K562 (cell line): ENCODE measurements around the gene RNU2-63P. TPM values are rescaled to one million over a fixed set of nuclear protein-coding genes. Genes with fewer than 3 reads are reported as not detected.

ENCODE experiments used
- ARID1B ChIP-seq: fragments of 450-650 bp; IDR thresholded peaks from 2 replicates; pipeline ENCODE4 v1.6.1; 2016; ENCODE audit warnings: antibody characterized with exemption, mild to moderate bottlenecking, inconsistent platforms
- CCAR2 ChIP-seq: fragments of 200-400 bp; formaldehyde crosslinking; IDR thresholded peaks from 2 replicates; pipeline ENCODE4 v1.6.1; 2017; ENCODE audit warnings: mild to moderate bottlenecking, low read depth, low read length
- ELF2 ChIP-seq: fragments of 250-450 bp; sonication (Bioruptor Pico); IDR thresholded peaks from 2 replicates; pipeline ENCODE4 v1.5.0; 2021; ENCODE audit warnings: mild to moderate bottlenecking
- FOXA1 ChIP-seq: fragments of 450-650 bp; IDR thresholded peaks from 2 replicates; pipeline ENCODE4 v1.6.1; 2016; ENCODE audit warnings: mild to moderate bottlenecking, borderline replicate concordance
- FUS ChIP-seq: fragments of 200-400 bp; formaldehyde crosslinking; optimal IDR thresholded peaks from 2 replicates; pipeline ENCODE3; 2017; ENCODE audit warnings: low read depth, low read length
- HNRNPH1 ChIP-seq: fragments of 200-400 bp; formaldehyde crosslinking; optimal IDR thresholded peaks from 2 replicates; pipeline ENCODE3; 2017; ENCODE audit warnings: low read depth, mild to moderate bottlenecking, low read length, moderate library complexity
- RAD51 ChIP-seq: fragments of 450-650 bp; IDR thresholded peaks from 2 replicates; pipeline ENCODE4 v1.7.1; 2016; ENCODE audit warnings: low read depth, mild to moderate bottlenecking, borderline replicate concordance
- RBM34 ChIP-seq: fragments of 200-400 bp; formaldehyde crosslinking; IDR thresholded peaks from 2 replicates; pipeline ENCODE4 v1.6.1; 2018; ENCODE audit warnings: low read length, borderline replicate concordance; ENCODE audit not compliant: insufficient read depth
- XRCC5 ChIP-seq: fragments of 200-400 bp; formaldehyde crosslinking; IDR thresholded peaks from 2 replicates; pipeline ENCODE4 v1.6.1; 2017; ENCODE audit warnings: low read depth, mild to moderate bottlenecking, low read length
- ZNF165 ChIP-seq: fragments of 250-450 bp; sonication (Bioruptor Pico); IDR thresholded peaks from 2 replicates; pipeline ENCODE4 v1.4.0; 2020; ENCODE audit warnings: borderline replicate concordance
- polyA plus RNA-seq, 8 experiments: library from polyadenylated mRNA; depleted of rRNA in 4 of 8; stranded (reverse) in 5 of 8; unstranded in 3 of 8; fragments of >200 nt; fragmentation: Nextera tagmentation in 2 of 8; fragmentation: Illumina TruSeq in 1 of 8; extraction: Ambion mirVana in 2 of 8; extraction: Trizol in 1 of 8; gene quantifications; 2 replicates each; pipeline versions ENCODE4 v1.2.1 to v1.2.3, GENCODE V29; 2011 to 2014; ENCODE audit warnings: inconsistent platforms in 1 of 8, missing spikeins in 1 of 8
- total RNA-seq, 7 experiments: library from RNA; depleted of rRNA in 6 of 7; stranded (reverse); fragments of >200 nt in 6 of 7; fragmentation: Illumina TruSeq in 2 of 7; extraction: Trizol in 2 of 7; gene quantifications; 2 replicates each; pipeline versions ENCODE4 v1.2.1 to v1.2.3, GENCODE V29; 2011 to 2021; ENCODE audit warnings: low replicate concordance in 1 of 7
- TF ChIP-seq, protein P1 (sequence below), 2 experiments: fragments of 150-350 bp in 1 of 2; IDR thresholded peaks; 2 replicates each; pipeline ENCODE4 v1.6.1; 2012 to 2016; ENCODE audit warnings: low read depth in 2 of 2, low read length in 2 of 2, mild to moderate bottlenecking in 1 of 2, moderate library complexity in 1 of 2
- TF ChIP-seq, protein P2 (sequence below): fragments of 250-450 bp; sonication (Bioruptor Pico); IDR thresholded peaks from 2 replicates; pipeline ENCODE4 v1.4.0; 2020; ENCODE audit warnings: mild to moderate bottlenecking, moderate library complexity
- TF ChIP-seq, protein P3 (sequence below): fragments of 250-450 bp; sonication (Bioruptor Pico); IDR thresholded peaks from 2 replicates; pipeline ENCODE4 v1.4.0; 2020; ENCODE audit warnings: mild to moderate bottlenecking, moderate library complexity
- TF ChIP-seq, protein P4 (sequence below), 2 experiments: fragments of 450-650 bp in 1 of 2; IDR thresholded peaks; 2 replicates each; pipeline ENCODE4 v1.6.1; 2011 to 2017; ENCODE audit warnings: low read depth in 2 of 2, antibody characterized with exemption in 1 of 2, borderline replicate concordance in 1 of 2, low read length in 1 of 2, mild to moderate bottlenecking in 1 of 2, mixed read lengths in 1 of 2; ENCODE audit not compliant: control insufficient read depth in 1 of 2

RNU2-63P gene
- total and polyA plus RNA-seq, 9 of the 15 experiments (the other 6 are each of a cell fraction or from before 2014, with no cell fraction given) = 5.8 to 253 (median 169) TPM; not detected in 4

DNA sequence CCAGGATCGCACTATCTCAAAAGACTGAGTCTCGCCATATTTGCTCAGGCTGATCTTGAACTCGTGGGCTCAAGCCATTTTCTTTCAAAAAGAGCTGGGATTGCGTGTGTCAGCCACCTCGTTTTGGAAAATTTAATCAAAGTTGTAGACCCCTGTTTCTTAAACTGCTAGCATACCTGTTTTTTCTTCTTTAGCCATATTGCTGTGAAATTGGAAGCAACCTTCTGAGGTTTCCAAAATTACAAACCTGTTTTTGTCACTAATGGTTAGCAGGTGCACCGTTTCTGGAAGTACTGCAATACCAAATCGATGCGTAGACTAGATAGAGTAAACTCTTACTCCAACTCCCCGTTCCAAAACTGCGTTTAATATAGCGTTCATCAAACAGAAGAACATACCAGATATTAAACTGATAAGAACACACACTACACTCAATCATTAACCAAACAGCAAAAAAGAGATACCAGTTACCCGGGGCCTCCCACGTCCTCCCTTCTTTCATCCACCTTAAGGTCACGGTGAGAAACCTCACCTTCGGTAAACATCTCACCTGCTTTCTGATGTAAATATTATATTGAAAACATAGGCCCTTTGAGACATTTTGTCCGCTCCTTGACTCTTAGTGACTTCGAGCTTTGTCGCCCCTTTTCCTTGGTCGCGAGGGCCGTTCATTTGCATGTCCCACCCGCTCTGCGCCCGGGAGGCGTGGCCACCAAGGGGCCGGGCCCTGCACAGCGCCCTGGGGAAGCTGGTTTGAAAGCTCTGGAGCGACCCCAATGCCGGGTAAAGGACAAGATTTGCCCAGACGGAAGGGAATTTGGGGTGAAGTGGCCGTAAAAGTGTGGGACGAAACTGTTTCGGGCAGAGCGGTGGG lies at the start of gene RNU2-63P (continued):
- TF ChIP-seq, protein P1, sequence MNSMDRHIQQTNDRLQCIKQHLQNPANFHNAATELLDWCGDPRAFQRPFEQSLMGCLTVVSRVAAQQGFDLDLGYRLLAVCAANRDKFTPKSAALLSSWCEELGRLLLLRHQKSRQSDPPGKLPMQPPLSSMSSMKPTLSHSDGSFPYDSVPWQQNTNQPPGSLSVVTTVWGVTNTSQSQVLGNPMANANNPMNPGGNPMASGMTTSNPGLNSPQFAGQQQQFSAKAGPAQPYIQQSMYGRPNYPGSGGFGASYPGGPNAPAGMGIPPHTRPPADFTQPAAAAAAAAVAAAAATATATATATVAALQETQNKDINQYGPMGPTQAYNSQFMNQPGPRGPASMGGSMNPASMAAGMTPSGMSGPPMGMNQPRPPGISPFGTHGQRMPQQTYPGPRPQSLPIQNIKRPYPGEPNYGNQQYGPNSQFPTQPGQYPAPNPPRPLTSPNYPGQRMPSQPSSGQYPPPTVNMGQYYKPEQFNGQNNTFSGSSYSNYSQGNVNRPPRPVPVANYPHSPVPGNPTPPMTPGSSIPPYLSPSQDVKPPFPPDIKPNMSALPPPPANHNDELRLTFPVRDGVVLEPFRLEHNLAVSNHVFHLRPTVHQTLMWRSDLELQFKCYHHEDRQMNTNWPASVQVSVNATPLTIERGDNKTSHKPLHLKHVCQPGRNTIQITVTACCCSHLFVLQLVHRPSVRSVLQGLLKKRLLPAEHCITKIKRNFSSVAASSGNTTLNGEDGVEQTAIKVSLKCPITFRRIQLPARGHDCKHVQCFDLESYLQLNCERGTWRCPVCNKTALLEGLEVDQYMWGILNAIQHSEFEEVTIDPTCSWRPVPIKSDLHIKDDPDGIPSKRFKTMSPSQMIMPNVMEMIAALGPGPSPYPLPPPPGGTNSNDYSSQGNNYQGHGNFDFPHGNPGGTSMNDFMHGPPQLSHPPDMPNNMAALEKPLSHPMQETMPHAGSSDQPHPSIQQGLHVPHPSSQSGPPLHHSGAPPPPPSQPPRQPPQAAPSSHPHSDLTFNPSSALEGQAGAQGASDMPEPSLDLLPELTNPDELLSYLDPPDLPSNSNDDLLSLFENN (IDR thresholded peaks at IDR 0.05; ENCODE audit: low read depth in 2 of 2, low read length in 2 of 2) = peak in 1 of 2 experiments; percentile 100; a peak in 2 of 4 replicates
- TF ChIP-seq FOXA1 (no peak), CCAR2 (no peak), ARID1B (peak; percentile 39; the same call in 1 of the 2 replicates), ELF2 (peak; percentile 83), RAD51 (no peak), RBM34 (no peak), FUS (peak; percentile 99), ZNF165 (CRISPR knock-in tag) (no peak), XRCC5 (no peak), HNRNPH1 (no peak)
- TF ChIP-seq, protein P2, sequence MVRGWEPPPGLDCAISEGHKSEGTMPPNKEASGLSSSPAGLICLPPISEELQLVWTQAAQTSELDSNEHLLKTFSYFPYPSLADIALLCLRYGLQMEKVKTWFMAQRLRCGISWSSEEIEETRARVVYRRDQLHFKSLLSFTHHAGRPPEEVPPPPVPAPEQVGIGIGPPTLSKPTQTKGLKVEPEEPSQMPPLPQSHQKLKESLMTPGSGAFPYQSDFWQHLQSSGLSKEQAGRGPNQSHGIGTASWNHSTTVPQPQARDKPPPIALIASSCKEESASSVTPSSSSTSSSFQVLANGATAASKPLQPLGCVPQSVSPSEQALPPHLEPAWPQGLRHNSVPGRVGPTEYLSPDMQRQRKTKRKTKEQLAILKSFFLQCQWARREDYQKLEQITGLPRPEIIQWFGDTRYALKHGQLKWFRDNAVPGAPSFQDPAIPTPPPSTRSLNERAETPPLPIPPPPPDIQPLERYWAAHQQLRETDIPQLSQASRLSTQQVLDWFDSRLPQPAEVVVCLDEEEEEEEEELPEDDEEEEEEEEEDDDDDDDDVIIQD (CRISPR knock-in tag) = no peak
- TF ChIP-seq, protein P3, sequence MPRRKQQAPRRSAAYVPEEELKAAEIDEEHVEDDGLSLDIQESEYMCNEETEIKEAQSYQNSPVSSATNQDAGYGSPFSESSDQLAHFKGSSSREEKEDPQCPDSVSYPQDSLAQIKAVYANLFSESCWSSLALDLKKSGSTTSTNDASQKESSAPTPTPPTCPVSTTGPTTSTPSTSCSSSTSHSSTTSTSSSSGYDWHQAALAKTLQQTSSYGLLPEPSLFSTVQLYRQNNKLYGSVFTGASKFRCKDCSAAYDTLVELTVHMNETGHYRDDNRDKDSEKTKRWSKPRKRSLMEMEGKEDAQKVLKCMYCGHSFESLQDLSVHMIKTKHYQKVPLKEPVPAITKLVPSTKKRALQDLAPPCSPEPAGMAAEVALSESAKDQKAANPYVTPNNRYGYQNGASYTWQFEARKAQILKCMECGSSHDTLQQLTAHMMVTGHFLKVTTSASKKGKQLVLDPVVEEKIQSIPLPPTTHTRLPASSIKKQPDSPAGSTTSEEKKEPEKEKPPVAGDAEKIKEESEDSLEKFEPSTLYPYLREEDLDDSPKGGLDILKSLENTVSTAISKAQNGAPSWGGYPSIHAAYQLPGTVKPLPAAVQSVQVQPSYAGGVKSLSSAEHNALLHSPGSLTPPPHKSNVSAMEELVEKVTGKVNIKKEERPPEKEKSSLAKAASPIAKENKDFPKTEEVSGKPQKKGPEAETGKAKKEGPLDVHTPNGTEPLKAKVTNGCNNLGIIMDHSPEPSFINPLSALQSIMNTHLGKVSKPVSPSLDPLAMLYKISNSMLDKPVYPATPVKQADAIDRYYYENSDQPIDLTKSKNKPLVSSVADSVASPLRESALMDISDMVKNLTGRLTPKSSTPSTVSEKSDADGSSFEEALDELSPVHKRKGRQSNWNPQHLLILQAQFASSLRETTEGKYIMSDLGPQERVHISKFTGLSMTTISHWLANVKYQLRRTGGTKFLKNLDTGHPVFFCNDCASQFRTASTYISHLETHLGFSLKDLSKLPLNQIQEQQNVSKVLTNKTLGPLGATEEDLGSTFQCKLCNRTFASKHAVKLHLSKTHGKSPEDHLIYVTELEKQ (CRISPR knock-in tag) = no peak
- TF ChIP-seq, protein P4, sequence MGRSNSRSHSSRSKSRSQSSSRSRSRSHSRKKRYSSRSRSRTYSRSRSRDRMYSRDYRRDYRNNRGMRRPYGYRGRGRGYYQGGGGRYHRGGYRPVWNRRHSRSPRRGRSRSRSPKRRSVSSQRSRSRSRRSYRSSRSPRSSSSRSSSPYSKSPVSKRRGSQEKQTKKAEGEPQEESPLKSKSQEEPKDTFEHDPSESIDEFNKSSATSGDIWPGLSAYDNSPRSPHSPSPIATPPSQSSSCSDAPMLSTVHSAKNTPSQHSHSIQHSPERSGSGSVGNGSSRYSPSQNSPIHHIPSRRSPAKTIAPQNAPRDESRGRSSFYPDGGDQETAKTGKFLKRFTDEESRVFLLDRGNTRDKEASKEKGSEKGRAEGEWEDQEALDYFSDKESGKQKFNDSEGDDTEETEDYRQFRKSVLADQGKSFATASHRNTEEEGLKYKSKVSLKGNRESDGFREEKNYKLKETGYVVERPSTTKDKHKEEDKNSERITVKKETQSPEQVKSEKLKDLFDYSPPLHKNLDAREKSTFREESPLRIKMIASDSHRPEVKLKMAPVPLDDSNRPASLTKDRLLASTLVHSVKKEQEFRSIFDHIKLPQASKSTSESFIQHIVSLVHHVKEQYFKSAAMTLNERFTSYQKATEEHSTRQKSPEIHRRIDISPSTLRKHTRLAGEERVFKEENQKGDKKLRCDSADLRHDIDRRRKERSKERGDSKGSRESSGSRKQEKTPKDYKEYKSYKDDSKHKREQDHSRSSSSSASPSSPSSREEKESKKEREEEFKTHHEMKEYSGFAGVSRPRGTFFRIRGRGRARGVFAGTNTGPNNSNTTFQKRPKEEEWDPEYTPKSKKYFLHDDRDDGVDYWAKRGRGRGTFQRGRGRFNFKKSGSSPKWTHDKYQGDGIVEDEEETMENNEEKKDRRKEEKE (IDR thresholded peaks at IDR 0.05; ENCODE audit: borderline replicate concordance in 1 of 2, control insufficient read depth in 1 of 2, low read depth in 2 of 2, low read length in 1 of 2) = peak; percentile 77 to 100; a peak in 3 of 4 replicates
